Measurements from ENCODE around the gene C1orf174. TPM values are rescaled to one million over a fixed set of nuclear protein-coding genes. Genes with fewer than 3 reads are reported as not detected.

C1orf174 gene
- total and polyA plus RNA-seq, 2 of the 13 experiments (the other 11 are each of a cell fraction or from before 2014, with no cell fraction given), result 21.6 to 31.4 TPM

GRCh38 chr1:3918966-3919611 lies 19.0 kb upstream of the C1orf174 start:
- POLR2A ChIA-PET, result no interaction called here
- no peak for DNase-seq (ENCODE audit: low spot score)

More at GRCh38 chr1:3918966-3919611, 19.0 kb upstream of the C1orf174 start:
- no peaks in the 10 kb centered on the region for H3K36me3 ChIP-seq (replicated peaks in 1 of 2; ENCODE audit: control insufficient read depth in 1 of 2, insufficient read depth in 2 of 2, low read length in 2 of 2)
- 13% methylated on average over 9 of the region's 15 CpGs for WGBS (ENCODE audit: low lambda C conversion rate)
- CTCF ChIA-PET (ENCODE audit: low intra/inter-chr PET ratio, low total read pairs), result no interaction called here
- H3K27me3 ChIP-seq (ENCODE audit: control insufficient read depth in 1 of 2, insufficient read depth in 2 of 2, low read length in 2 of 2), result peaks cover 5 to 27% of the 10 kb centered on the region in 2 experiments; a peak in 4 of 5 replicates
- no peak overlapping the region for H2AFZ ChIP-seq (ENCODE audit: low read length)
- intact Hi-C loops (cut with micrococcal nuclease; ENCODE audit: unreplicated experiment) (no loop called here), in situ Hi-C loops (cut with HindIII; ENCODE audit: extremely low pct_ligation_motif_present, low pct_unique_long_range_greater_than_20kb) (loop anchor here (25.0 kb wide), 1 partner anchor 143 kb away; no protein-coding TSS in a partner anchor)
- no TSS peak for BruUV-seq (replicated peaks)
- no peak overlapping the region for H3K4me3 ChIP-seq (replicated peaks in 1 of 3; ENCODE audit: insufficient read depth in 1 of 3, low read depth in 2 of 3, low read length in 3 of 3)
- no peak overlapping the region for H3K4me2 ChIP-seq (ENCODE audit: low read depth, low read length)
- H3K79me2 ChIP-seq (ENCODE audit: insufficient read depth, low read length), result no peaks in the 10 kb centered on the region
- H3K27ac ChIP-seq (ENCODE audit: extremely low read length, insufficient read depth, low read length), result no peak overlapping the region
- no peak overlapping the region for H3K9ac ChIP-seq (ENCODE audit: insufficient read depth, low read depth, low read length)
- no peaks in the 10 kb centered on the region for H3K4me1 ChIP-seq (ENCODE audit: insufficient read depth, low read length)
- no peaks in the 10 kb centered on the region for H3K9me3 ChIP-seq (ENCODE audit: low read length)
- no peak for FAIRE-seq
- no peaks in the 10 kb centered on the region for H4K20me1 ChIP-seq (ENCODE audit: insufficient read depth, low read length)
- ATAC-seq, result no peak
- TF ChIP-seq RXRA (CRISPR knock-in tag; IDR thresholded peaks at IDR 0.05) (no peak), ZNF616 (CRISPR knock-in tag; IDR thresholded peaks at IDR 0.05; ENCODE audit: low read depth) (no peak), TBX2 (CRISPR knock-in tag; IDR thresholded peaks at IDR 0.05; ENCODE audit: borderline replicate concordance) (no peak), EP300 (IDR thresholded peaks at IDR 0.05; ENCODE audit: low read depth in 2 of 2, low read length in 2 of 2) (no peak), EP300 (CRISPR knock-in tag; IDR thresholded peaks at IDR 0.05; ENCODE audit: borderline replicate concordance) (no peak), ZBTB33 (CRISPR knock-in tag; IDR thresholded peaks at IDR 0.05) (no peak), ELF3 (CRISPR knock-in tag; IDR thresholded peaks at IDR 0.05) (no peak), FUBP1 (CRISPR knock-in tag; IDR thresholded peaks at IDR 0.05; ENCODE audit: borderline replicate concordance) (no peak), CC2D1A (CRISPR knock-in tag; IDR thresholded peaks at IDR 0.05) (no peak)
